GM21360 (cell line): ENCODE measurements around the gene QRFP.

Source experiments
- ATAC-seq: cut with Tn5 transposase; IDR thresholded peaks from one replicate; pipeline ENCODE4 v1.9.1; 2021; ENCODE audit warnings: mild to moderate bottlenecking, moderate library complexity; ENCODE audit not compliant: unreplicated experiment

The QRFP gene

GRCh38 chr9:130905902-130906734, 9.5 kb upstream of the QRFP start:
- ATAC-seq: no peak

DNA sequence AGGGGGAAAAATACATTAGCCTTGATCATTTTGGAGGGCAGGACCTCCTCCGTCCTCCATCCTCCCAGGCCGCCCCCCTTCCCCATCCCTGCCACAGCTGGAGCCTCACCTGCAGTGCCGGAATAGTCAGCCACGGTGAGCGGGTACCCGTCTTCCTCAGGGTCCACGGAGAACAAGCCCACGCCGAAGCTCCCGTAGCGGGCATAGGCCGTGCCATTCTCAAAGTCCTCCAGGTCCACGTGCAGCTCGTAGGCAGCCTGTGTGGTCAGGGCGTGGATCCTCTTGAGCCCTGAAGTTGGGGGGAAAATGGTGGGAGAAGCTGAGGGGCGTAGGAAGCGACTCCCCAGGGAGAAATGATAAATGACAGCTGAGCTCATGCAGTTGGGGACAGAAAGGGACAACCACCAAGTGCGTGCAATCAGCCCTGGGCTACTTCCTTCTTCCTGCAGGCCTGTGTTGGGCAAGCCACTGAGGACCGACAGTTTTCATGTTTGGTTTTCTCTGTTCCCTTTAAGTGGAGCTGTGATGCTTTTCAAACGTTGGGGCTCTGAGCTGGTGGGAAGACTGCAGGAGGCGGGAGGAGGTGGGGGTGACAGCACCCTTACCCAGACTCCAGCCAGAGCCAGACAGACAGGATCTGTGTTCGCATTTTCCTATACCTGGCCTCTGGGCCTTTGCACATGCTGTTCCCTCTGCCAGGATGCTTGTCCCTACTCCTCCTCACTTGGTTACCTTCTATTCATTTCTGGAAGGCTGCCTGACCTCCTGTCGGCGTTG, 8.7 kb upstream of the QRFP start:
- ATAC-seq: no peak

GRCh38 chr9:130904070-130905044, 7.7 kb upstream of the QRFP start:
- ATAC-seq: no peak

- no peak for ATAC-seq
Observed at GRCh38 chr9:130903194-130904069, 6.8 kb upstream of the QRFP start.

DNA sequence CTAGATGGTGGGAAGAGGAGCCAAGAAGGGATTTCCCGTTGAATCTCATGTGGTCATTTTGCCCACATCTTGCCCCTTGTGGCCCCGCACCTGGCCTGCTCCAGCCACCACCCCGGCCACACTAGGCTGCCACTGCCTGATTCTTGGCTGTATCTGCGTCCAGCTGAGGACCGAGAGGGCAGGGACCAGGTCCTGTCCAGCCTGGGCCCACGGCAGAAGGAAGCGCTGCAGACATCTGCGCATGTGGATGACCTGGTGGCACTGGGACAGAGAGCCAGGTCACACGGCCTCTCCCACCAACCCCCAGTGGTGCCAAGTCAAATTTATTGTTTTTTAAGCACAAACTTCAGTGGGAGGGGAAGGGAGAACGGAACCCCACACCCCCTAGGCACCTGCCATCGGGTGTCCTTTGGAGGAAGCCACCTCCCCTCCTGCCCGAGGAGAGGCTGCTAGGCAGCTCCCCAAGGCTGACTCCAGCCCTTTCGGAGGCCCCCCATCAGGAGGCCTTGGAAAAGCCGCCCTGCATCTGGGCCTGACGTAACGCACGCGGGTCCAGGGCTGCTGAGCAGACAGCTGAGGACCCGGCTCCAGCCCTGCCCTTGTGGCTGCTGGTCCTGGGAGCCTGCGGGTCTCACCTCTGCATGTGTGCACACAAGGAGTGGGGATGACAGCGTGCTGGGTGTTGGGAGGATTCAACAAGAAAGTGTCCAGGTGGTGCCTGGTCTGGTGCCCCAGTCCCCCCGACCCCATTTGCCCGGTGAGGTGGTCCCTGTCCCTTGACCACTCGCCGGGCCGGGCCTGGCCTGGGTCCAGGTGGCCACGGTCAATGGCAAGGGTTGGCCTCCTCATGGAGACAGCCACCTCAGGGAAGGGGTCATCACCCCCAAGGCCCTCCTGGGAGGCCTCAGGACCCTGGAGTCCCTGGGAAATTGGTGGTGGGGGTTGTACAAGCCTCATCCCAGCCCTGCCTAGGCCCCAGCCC, 5.9 kb upstream of the QRFP start:
- no peak for ATAC-seq

- ATAC-seq: no peak
Observed at GRCh38 chr9:130901498-130902203, 5.0 kb upstream of the QRFP start.

GRCh38 chr9:130900701-130901497, 4.3 kb upstream of the QRFP start:
- ATAC-seq: no peak

DNA sequence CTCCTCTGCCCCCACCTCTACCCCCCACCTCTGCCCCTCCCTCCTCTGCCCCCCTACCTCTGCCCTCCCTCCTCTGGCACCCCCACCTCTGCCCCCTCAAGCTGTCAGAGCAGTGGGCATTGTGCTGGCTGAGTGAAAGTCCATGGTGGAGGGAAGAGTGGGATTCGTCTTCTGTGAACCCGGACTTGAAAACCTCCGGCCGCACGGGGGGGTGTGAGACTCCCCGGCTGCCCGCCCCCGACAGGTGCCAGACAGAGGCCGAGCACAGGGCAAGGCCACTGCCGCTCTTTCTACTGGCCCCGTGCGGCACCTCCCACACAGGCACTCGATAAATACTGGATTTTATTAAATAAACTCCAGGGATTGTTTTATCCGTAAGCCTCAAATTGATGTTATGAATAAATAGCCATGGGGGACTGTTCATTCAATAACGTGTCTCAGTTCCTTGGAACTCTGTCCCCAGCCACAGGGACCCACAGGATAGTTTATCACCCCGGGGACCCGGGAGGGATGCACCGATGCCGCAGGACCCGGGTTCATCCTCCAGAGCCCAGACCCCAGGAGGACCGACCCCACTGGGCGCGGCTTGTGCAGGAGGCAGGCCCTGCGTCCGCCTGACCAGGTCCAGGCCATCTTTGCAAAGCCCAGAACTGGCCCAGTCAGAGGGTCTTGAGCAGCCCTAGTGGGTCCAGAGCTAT, 2.6 kb upstream of the QRFP start:
- ATAC-seq: no peak

- ATAC-seq: no peak
Observed at GRCh38 chr9:130898552-130898852, 1.9 kb upstream of the QRFP start.

- ATAC-seq: no peak
Observed at GRCh38 chr9:130897848-130898551, 1.4 kb upstream of the QRFP start.

GRCh38 chr9:130897105-130897751, 616 bp upstream of the QRFP start:
- no peak for ATAC-seq

- ATAC-seq: no peak
Observed at GRCh38 chr9:130895481-130896232, 955 bp downstream of the QRFP start.

- ATAC-seq: no peak
Observed at GRCh38 chr9:130895038-130895437, 1.6 kb downstream of the QRFP start.

GRCh38 chr9:130894546-130894945, 2.1 kb downstream of the QRFP start:
- no peak for ATAC-seq
